ENCODE data around the gene TSC2.
"Not testable (repeated sequence)": the region's sequence is repeated elsewhere in the genome, so short reads cannot be mapped to it uniquely, and the experiment has no call there.

DNA sequence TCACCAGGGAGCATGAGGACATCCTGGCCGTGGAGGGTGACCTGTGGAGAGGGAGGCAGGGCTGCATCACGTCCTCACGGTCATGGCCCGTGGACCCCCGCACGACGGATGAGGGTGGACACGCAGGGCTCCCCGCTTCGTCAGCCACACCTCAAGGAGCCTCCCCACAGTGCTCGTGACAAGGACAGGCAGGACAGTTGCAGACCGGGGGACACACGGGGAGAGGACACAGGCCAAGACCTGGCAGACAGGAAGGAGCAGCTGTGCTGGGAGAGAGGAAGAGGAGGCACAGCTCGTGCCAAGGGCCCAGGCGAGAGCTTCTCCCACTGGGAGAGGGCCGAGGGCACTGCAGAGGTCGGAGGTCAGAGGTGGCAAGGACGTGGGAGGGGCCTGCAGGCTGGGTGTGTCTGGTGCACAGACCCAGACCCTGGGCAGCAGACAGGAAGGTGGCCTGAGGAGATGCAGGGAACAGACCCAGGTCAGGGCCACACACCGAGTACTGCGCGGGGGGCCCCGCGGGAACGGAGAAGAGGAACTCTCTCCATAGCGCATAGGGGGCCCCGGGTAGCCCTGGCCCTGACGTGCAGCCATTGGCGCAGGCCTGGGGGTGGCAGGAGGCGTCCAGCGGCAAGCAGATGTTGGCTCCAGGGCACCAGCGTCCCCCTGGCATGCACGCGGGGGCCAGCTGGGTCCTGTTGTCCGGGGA, 67.3 kb downstream of the TSC2 start:
- TF ChIP-seq, protein P1, sequence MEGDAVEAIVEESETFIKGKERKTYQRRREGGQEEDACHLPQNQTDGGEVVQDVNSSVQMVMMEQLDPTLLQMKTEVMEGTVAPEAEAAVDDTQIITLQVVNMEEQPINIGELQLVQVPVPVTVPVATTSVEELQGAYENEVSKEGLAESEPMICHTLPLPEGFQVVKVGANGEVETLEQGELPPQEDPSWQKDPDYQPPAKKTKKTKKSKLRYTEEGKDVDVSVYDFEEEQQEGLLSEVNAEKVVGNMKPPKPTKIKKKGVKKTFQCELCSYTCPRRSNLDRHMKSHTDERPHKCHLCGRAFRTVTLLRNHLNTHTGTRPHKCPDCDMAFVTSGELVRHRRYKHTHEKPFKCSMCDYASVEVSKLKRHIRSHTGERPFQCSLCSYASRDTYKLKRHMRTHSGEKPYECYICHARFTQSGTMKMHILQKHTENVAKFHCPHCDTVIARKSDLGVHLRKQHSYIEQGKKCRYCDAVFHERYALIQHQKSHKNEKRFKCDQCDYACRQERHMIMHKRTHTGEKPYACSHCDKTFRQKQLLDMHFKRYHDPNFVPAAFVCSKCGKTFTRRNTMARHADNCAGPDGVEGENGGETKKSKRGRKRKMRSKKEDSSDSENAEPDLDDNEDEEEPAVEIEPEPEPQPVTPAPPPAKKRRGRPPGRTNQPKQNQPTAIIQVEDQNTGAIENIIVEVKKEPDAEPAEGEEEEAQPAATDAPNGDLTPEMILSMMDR (IDR thresholded peaks at IDR 0.05; ENCODE audit: low read depth, low read length): not testable (repeated sequence)
- TF ChIP-seq EZH2phosphoT487 (IDR thresholded peaks at IDR 0.05; ENCODE audit: low read depth): not testable (repeated sequence)

Measured in OCI-LY3 (cell line).